ENCODE data around the gene FRAT2.

FRAT2 gene, protein sequence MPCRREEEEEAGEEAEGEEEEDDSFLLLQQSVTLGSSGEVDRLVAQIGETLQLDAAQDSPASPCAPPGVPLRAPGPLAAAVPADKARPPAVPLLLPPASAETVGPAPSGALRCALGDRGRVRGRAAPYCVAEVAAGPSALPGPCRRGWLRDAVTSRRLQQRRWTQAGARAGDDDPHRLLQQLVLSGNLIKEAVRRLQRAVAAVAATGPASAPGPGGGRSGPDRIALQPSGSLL

GRCh38 chr10:97334370-97335175, at the start of gene FRAT2:
TSS of gene FRAT2 (minus strand) at chr10:97334729. CDS start at chr10:97334572, 157 bp downstream.
- peak; percentile 81 to 86 (median 84) for DNase-seq

- no peak for DNase-seq
Observed at GRCh38 chr10:97384156-97384555, 49.6 kb upstream of the FRAT2 start.

DNA sequence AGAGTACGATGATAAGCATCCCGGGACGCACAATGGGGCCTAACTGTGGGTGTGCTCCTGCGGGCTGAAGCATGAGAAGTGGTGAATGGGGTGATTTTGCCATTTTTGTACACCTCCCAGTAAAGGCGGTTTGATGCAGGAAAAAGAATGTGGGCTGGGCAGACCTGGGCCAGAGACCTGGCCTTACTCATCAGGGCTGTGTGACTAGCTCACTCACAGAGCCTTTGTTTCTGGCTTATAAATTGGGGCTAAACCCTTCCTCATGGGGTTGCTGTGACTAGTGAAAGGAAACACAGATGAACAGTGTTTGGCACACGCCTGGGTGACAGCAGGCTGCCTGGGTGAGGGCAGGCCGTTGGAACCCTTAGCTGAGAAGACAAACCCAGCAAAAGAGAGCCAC, 48.6 kb upstream of the FRAT2 start:
- no peak for DNase-seq

- no peak for DNase-seq
Observed at GRCh38 chr10:97381626-97382025, 47.1 kb upstream of the FRAT2 start.

DNA sequence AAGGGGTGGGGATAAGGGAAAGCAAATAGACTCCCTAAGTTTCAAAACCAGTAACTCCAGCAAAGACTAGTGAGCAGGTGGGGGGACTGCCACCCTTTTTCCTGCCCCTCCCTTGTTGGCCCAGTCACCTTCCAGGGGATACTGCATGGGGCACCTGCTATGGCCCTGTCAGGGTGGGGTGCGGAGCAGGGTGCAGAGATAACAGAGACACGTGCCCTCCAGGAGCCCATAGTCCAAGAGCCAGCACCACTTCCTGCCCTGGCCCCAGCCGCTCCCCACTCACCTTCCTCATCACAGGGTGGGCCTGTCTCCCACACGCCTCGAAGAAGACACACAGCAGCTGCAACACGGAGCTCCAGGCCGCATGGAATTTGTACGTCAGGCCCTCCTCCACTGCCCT, 46.0 kb upstream of the FRAT2 start:
- DNase-seq: no peak

DNA sequence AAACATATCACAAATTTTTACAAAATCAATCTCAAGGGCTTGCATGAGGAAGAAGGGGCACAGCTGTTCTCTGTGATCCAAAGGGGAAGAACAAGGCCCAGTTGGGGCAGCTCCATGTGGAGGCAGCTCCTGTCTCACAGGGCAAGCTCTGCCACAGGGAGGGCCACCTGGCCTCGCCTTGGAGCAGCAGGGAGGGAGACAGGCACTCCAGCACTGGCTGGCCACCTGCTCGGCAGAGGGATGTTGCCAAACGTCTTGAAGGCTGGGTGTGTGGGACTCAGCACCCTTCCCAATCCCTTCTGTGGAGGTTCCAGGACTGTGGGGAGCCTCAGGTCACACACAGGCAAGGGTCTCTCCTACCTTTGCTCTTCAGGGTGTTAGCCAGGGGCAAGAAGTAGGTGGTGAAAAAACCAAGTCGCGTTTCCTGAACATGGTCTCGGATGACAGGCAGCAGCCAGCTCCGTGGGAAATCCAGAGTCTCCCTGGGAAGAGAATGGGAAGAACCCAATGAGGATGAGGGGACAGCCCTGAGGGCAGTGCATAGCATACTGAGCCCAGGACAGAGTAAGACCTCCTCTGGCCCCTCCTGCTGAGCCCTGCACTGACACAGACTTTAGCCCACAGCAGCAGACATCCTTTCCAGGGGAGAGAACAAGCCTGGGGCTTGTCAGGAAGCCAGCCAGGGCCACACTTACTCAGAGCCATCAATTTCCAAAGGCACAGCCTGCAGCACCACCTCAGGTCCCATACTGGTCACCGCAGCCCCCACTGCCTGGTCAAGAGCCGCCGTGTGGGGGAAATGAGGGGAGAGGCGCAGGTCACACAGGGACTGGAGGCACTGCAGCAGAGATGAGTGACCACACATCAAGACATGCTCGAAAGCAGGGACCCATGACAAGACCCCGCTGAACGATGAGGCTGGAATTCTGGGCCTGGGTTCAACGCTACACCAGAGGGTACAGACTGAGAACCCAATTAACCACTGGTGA, 44.7 kb upstream of the FRAT2 start:
- no peak for DNase-seq

GRCh38 chr10:97376413-97376812, 41.9 kb upstream of the FRAT2 start:
- DNase-seq: no peak

GRCh38 chr10:97373456-97373855, 38.9 kb upstream of the FRAT2 start:
- no peak for DNase-seq

- no peak for DNase-seq
Observed at GRCh38 chr10:97372233-97372875, 37.8 kb upstream of the FRAT2 start.

DNA sequence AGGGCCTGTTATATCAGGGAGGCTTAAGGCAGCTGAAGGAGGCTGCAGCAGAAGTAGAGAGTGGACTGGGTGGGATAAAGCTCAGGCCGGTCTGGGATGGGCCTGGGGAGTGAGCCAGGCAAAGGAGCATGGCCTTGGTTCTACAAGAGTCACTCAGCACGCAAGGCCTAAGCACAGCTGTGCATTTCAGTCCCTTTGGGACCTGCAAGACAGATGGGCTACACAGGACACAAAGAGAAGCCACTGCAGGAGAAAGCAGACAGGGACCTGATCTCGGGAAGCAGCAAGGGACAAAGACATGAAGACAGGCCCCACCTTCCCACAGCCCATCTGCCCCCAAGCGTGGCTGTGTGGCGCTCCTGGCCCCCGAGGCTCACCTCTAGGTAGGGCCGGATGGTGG, 37.2 kb upstream of the FRAT2 start:
- DNase-seq: no peak

- no peak for DNase-seq
Observed at GRCh38 chr10:97367126-97367649, 32.7 kb upstream of the FRAT2 start.

- no peak for DNase-seq
Observed at GRCh38 chr10:97366572-97366971, 32.0 kb upstream of the FRAT2 start.

GRCh38 chr10:97365761-97366351, 31.3 kb upstream of the FRAT2 start:
- no peak for DNase-seq

GRCh38 chr10:97363071-97363470, 28.5 kb upstream of the FRAT2 start:
- DNase-seq: no peak

GRCh38 chr10:97362310-97363033, 27.9 kb upstream of the FRAT2 start:
- DNase-seq: no peak

DNA sequence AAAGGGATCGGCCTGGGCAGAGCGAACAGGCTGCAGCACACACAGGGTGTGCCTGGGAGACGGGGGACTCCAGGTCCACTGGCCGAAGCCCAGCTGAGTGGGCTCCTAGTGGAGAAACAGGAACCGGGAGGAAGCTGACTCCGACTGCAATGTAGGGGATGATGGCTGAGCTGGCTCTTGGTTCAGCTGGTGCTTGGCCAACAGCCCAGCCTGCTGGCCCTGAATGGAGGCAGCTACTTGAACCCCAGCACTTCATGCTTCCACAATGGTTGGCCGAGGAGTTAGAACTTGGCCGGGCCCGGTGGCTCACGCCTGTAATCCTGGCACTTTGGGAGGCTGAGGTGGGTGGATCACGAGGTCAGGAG, 27.0 kb upstream of the FRAT2 start:
- DNase-seq: no peak

DNA sequence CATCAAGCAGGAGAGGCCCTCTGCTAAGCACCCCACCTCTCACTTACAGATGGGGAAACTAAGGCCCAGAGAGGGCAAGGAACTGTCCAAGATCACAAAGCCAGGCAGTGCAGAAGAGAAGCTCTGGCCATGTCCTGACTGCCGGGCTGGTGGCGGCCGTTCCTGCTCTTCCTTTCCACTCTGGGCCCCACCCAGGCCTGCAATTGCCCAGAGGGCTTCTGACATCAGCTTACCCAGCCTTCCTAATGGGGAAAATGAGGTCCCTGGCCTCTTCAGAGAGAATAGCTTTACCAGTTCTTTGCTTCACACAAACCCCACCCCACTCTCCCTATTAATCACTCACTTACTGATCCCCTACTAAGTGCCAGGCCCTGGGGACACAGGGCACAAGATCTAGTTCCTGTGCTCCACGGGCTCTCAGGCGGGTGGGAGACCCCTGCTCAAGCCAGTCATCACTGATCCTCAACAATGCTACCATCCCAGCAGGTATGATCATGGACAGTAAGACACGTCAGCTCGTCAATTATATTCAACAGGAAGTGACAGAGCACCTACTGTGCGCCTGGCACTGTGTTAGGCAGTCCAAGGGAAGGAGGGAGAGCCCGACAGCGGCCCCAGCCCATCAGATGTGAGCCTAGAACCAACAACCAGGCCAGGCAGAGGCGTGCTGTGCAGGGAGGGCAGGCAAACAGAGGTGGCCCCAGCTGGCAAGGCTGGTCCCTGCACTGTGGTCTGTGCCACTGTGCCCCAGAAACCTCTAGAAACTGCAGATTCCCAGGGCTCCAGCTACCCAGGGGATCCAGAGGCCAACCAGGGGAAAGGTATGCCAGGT, 26.4 kb upstream of the FRAT2 start:
- DNase-seq: no peak

GRCh38 chr10:97358781-97359180, 24.3 kb upstream of the FRAT2 start:
- DNase-seq: no peak

GRCh38 chr10:97358349-97358748, 23.8 kb upstream of the FRAT2 start:
- no peak for DNase-seq

GRCh38 chr10:97356918-97357317, 22.4 kb upstream of the FRAT2 start:
- DNase-seq: no peak
